HepG2 (cell line): ENCODE results near the gene ASTN2. TPM values are rescaled to one million over a fixed set of nuclear protein-coding genes. Genes with fewer than 3 reads are reported as not detected.

Experiments used
- ATAC-seq: fragments of 200-7000 bp; cut with Tn5 transposase; 3 replicates; pipeline ENCODE4 v1.9.1; 2020; ENCODE audit warnings: mild to moderate bottlenecking, moderate library complexity
- BruUV-seq: library from RNA; stranded (reverse); fragments of 400-500 nt; replicated peaks from 2 replicates; lab custom pipeline; 2021; lab: Mats Ljungman, UMichigan
- CTCF ChIA-PET: fragments of 300-600 bp; formaldehyde crosslinking; extraction: SDS; loops from one replicate; lab custom pipeline; 2021; ENCODE audit warnings: low total read pairs, inconsistent platforms, low intra/inter-chr PET ratio; lab: Yijun Ruan, JAX
- POLR2A ChIA-PET: fragments of 350-600 bp; sonication (Branson Sonifier 250); formaldehyde crosslinking; loops from one replicate; lab custom pipeline; 2020; ENCODE audit warnings: antibody characterized with exemption, inconsistent platforms; lab: Yijun Ruan, JAX
- DNase-seq: peaks from one replicate; pipeline ENCODE4 v3.0.0-alpha.2; 2015; ENCODE audit warnings: low spot score
- FAIRE-seq: peaks from 3 replicates; lab custom pipeline; 2011; peaks lifted over from hg19 to GRCh38; lab: Jason Lieb, UNC
- H2AFZ ChIP-seq: one replicate; pipeline ENCODE4 v1.6.1; 2011; ENCODE audit warnings: low read length, inconsistent platforms
- H3K27ac ChIP-seq: fragments of 300-600 bp; 3 replicates; pipeline ENCODE4 v1.8.0; 2011; ENCODE audit warnings: mixed run types, mild to moderate bottlenecking, mixed read lengths, low read length, inconsistent platforms; ENCODE audit not compliant: insufficient read depth; ENCODE audit errors: extremely low read length
- H3K27me3 ChIP-seq, 2 experiments: fragments of 200-600 bp in 1 of 2; 2 replicates in 1 of 2; 3 replicates in 1 of 2; pipeline versions ENCODE4 v1.6.0 to v1.8.0; 2011; ENCODE audit warnings: low read length in 2 of 2, mild to moderate bottlenecking in 2 of 2, moderate library complexity in 2 of 2, inconsistent platforms in 1 of 2; ENCODE audit not compliant: insufficient read depth in 2 of 2, control insufficient read depth in 1 of 2
- H3K36me3 ChIP-seq, 2 experiments: fragments of 200-600 bp in 1 of 2; replicated peaks in 1 of 2; 2 replicates in 1 of 2; 3 replicates in 1 of 2; pipeline versions ENCODE4 v1.5.1 to v1.8.0; 2011; ENCODE audit warnings: low read length in 2 of 2, inconsistent platforms in 1 of 2; ENCODE audit not compliant: insufficient read depth in 2 of 2, control insufficient read depth in 1 of 2
- H3K4me1 ChIP-seq: 2 replicates; pipeline ENCODE4 v1.5.1; 2012; ENCODE audit warnings: low read length, inconsistent platforms; ENCODE audit not compliant: insufficient read depth
- H3K4me2 ChIP-seq: 2 replicates; pipeline ENCODE4 v1.6.0; 2011; ENCODE audit warnings: low read depth, low read length, inconsistent platforms
- H3K4me3 ChIP-seq, 3 experiments: fragments of 200-600 bp in 1 of 3; sonication (generic), shearing (Covaris generic) in 1 of 3; replicated peaks in 1 of 3; 2 replicates each; pipeline ENCODE4 v1.5.1; 2011 to 2016; ENCODE audit warnings: low read length in 3 of 3, inconsistent platforms in 2 of 3, low read depth in 2 of 3, mild to moderate bottlenecking in 2 of 3, control low read depth in 1 of 3, mixed read lengths in 1 of 3; ENCODE audit not compliant: insufficient read depth in 1 of 3
- H3K79me2 ChIP-seq: one replicate; pipeline ENCODE4 v1.6.1; 2011; ENCODE audit warnings: low read length, inconsistent platforms; ENCODE audit not compliant: insufficient read depth
- H3K9ac ChIP-seq: 2 replicates; pipeline ENCODE4 v1.6.0; 2011; ENCODE audit warnings: mild to moderate bottlenecking, low read depth, low read length, inconsistent platforms; ENCODE audit not compliant: insufficient read depth
- H3K9me3 ChIP-seq: 2 replicates; pipeline ENCODE4 v1.5.1; 2012; ENCODE audit warnings: mild to moderate bottlenecking, low read length
- H4K20me1 ChIP-seq: 2 replicates; pipeline ENCODE4 v1.6.0; 2011; ENCODE audit warnings: inconsistent platforms, mild to moderate bottlenecking, low read length, moderate library complexity; ENCODE audit not compliant: insufficient read depth
- AGO1 ChIP-seq: fragments of 200-400 bp; formaldehyde crosslinking; IDR thresholded peaks from 2 replicates; pipeline ENCODE4 v1.6.1; 2017; ENCODE audit warnings: mild to moderate bottlenecking, low read depth, low read length, moderate library complexity; ENCODE audit not compliant: poor library complexity, severe bottlenecking
- CREB3 ChIP-seq: sonication (generic); formaldehyde crosslinking; IDR thresholded peaks from 2 replicates; pipeline ENCODE4 v1.5.0; 2020; ENCODE audit warnings: missing genetic modification reagents
- FOXP1 ChIP-seq, 2 experiments: fragments of 450-650 bp in 1 of 2; IDR thresholded peaks; 2 replicates each; pipeline ENCODE4 v1.6.1; 2017 to 2018; ENCODE audit warnings: antibody characterized with exemption in 1 of 2
- KDM5A ChIP-seq: fragments of 200-600 bp; sonication (generic); IDR thresholded peaks from 2 replicates; pipeline ENCODE4 v1.7.0; 2018; ENCODE audit warnings: antibody characterized with exemption, mild to moderate bottlenecking, low read length, borderline replicate concordance
- NFKBIZ ChIP-seq: IDR thresholded peaks from 2 replicates; pipeline ENCODE4 v1.6.1; 2018; ENCODE audit warnings: missing genetic modification reagents, missing compliant biosample characterization
- SYNCRIP ChIP-seq: fragments of 200-400 bp; formaldehyde crosslinking; IDR thresholded peaks from 2 replicates; pipeline ENCODE4 v1.6.1; 2018; ENCODE audit warnings: mild to moderate bottlenecking, low read depth, low read length; ENCODE audit not compliant: insufficient read depth
- TERF1 ChIP-seq: sonication (generic); formaldehyde crosslinking; IDR thresholded peaks from 2 replicates; pipeline ENCODE4 v1.8.0; 2022; ENCODE audit warnings: mild to moderate bottlenecking, missing genetic modification reagents, moderate library complexity
- ZFP41 ChIP-seq: sonication (generic); formaldehyde crosslinking; IDR thresholded peaks from 2 replicates; pipeline ENCODE4 v1.4.0; 2020; ENCODE audit warnings: mild to moderate bottlenecking, missing genetic modification reagents, borderline replicate concordance
- ZMAT3 ChIP-seq: sonication (generic); formaldehyde crosslinking; conservative IDR thresholded peaks from 2 replicates; pipeline ENCODE4 v1.7.0; 2021; ENCODE audit warnings: missing genetic modification reagents
- ZNF468 ChIP-seq: sonication (generic); formaldehyde crosslinking; IDR thresholded peaks from 2 replicates; pipeline ENCODE4 v1.8.0; 2022; ENCODE audit warnings: mild to moderate bottlenecking, moderate library complexity, missing genetic modification reagents
- WGBS: methylation state at CpG from one replicate; pipeline ENCODE4 v1.1.6; 2017; ENCODE audit warnings: low lambda C conversion rate; 5-methylcytosine and 5-hydroxymethylcytosine counted together
- in situ Hi-C: cut with HindIII; loops from 2 replicates; pipeline ENCODE4 v1.10.0; 2017; ENCODE audit warnings: low pct_unique_long_range_greater_than_20kb; ENCODE audit not compliant: extremely low pct_ligation_motif_present
- intact Hi-C: fragments of 100-400 bp; cut with micrococcal nuclease; formaldehyde crosslinking; loops from one replicate; pipeline ENCODE4 v1.10.0; 2022; ENCODE audit not compliant: unreplicated experiment
- polyA plus RNA-seq, 8 experiments: library from polyadenylated mRNA; depleted of rRNA in 3 of 8; stranded (reverse) in 7 of 8; unstranded in 1 of 8; fragments of >200 nt; fragmentation: Illumina TruSeq in 4 of 8; extraction: Trizol in 4 of 8; gene quantifications; 2 replicates each; pipeline versions ENCODE4 v1.2.1 to v1.2.3, GENCODE V29; 2011 to 2016; ENCODE audit warnings: low read depth in 4 of 8, missing spikeins in 1 of 8, mixed read lengths in 1 of 8; ENCODE audit not compliant: insufficient read depth in 1 of 8
- total RNA-seq, 5 experiments: library from RNA; depleted of rRNA; stranded (reverse); fragments of >200 nt; fragmentation: Illumina TruSeq; extraction: Trizol; gene quantifications; 2 replicates each; pipeline ENCODE4 v1.2.3, GENCODE V29; 2016; ENCODE audit warnings: low read depth in 1 of 5
- TF ChIP-seq, protein P1 (sequence below): sonication (generic); formaldehyde crosslinking; IDR thresholded peaks from 2 replicates; pipeline ENCODE4 v1.5.1; 2020; ENCODE audit warnings: mild to moderate bottlenecking, missing genetic modification reagents, borderline replicate concordance
- TF ChIP-seq, protein P2 (sequence below): IDR thresholded peaks from 2 replicates; pipeline ENCODE4 v1.4.0; 2020; ENCODE audit warnings: mild to moderate bottlenecking, missing genetic modification reagents

Gene ASTN2
- total and polyA plus RNA-seq, 2 of the 13 experiments (the other 11 are each of a cell fraction or from before 2014, with no cell fraction given) = 5.2 to 13.5 TPM

GRCh38 chr9:117189121-117189520, 225.7 kb downstream of the ASTN2 start (continued):
- TF ChIP-seq FOXP1 (IDR thresholded peaks at IDR 0.05) = no peak
- no peak for TF ChIP-seq FOXP1 (CRISPR knock-in tag; IDR thresholded peaks at IDR 0.05)
- TF ChIP-seq ZMAT3 (CRISPR knock-in tag) = no peak
- TF ChIP-seq, protein P1, sequence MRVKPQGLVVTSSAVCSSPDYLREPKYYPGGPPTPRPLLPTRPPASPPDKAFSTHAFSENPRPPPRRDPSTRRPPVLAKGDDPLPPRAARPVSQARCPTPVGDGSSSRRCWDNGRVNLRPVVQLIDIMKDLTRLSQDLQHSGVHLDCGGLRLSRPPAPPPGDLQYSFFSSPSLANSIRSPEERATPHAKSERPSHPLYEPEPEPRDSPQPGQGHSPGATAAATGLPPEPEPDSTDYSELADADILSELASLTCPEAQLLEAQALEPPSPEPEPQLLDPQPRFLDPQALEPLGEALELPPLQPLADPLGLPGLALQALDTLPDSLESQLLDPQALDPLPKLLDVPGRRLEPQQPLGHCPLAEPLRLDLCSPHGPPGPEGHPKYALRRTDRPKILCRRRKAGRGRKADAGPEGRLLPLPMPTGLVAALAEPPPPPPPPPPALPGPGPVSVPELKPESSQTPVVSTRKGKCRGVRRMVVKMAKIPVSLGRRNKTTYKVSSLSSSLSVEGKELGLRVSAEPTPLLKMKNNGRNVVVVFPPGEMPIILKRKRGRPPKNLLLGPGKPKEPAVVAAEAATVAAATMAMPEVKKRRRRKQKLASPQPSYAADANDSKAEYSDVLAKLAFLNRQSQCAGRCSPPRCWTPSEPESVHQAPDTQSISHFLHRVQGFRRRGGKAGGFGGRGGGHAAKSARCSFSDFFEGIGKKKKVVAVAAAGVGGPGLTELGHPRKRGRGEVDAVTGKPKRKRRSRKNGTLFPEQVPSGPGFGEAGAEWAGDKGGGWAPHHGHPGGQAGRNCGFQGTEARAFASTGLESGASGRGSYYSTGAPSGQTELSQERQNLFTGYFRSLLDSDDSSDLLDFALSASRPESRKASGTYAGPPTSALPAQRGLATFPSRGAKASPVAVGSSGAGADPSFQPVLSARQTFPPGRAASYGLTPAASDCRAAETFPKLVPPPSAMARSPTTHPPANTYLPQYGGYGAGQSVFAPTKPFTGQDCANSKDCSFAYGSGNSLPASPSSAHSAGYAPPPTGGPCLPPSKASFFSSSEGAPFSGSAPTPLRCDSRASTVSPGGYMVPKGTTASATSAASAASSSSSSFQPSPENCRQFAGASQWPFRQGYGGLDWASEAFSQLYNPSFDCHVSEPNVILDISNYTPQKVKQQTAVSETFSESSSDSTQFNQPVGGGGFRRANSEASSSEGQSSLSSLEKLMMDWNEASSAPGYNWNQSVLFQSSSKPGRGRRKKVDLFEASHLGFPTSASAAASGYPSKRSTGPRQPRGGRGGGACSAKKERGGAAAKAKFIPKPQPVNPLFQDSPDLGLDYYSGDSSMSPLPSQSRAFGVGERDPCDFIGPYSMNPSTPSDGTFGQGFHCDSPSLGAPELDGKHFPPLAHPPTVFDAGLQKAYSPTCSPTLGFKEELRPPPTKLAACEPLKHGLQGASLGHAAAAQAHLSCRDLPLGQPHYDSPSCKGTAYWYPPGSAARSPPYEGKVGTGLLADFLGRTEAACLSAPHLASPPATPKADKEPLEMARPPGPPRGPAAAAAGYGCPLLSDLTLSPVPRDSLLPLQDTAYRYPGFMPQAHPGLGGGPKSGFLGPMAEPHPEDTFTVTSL (CRISPR knock-in tag) = no peak
- TF ChIP-seq AGO1 = no peak
- no peak for TF ChIP-seq SYNCRIP
- TF ChIP-seq NFKBIZ (CRISPR knock-in tag) = no peak

DNA sequence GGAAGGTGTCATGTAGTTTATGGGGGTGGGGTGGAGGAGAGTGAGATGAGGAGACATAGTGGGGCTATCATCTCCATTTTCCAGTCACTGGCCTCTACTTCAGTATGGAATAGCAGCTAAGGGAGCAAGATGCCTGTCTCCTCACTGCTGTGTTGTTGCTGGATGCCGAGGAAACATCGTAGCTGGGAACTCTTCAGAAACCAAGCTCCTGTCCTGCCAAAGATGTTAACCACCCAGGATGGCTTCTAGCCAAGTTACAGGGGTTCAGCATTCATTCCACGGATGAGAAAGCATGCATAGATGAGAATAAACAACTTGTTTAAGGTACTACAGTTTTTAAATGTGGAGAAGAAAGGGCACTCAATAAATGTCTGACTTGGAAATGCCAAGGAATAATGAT, 226.5 kb downstream of the ASTN2 start:
- no peak overlapping the region for H2AFZ ChIP-seq
- POLR2A ChIA-PET = no interaction called here
- H4K20me1 ChIP-seq = no peaks in the 10 kb centered on the region
- no peaks in the 10 kb centered on the region for H3K36me3 ChIP-seq
- H3K27ac ChIP-seq = no peak overlapping the region
- DNase-seq (no peak), ATAC-seq (no peak), FAIRE-seq (no peak)
- H3K79me2 ChIP-seq = no peaks in the 10 kb centered on the region
- H3K9me3 ChIP-seq = no peaks in the 10 kb centered on the region
- CTCF ChIA-PET = no interaction called here
- no peak overlapping the region for H3K4me3 ChIP-seq
- in situ Hi-C loops (no loop called here), intact Hi-C loops (no loop called here)
- no peaks in the 10 kb centered on the region for H3K27me3 ChIP-seq
- H3K4me2 ChIP-seq = no peak overlapping the region
- no TSS peak for BruUV-seq
- H3K9ac ChIP-seq = no peak overlapping the region
- H3K4me1 ChIP-seq = no peaks in the 10 kb centered on the region
- WGBS = 61% methylated on average over 3 of the region's 3 CpGs
- no peak for TF ChIP-seq KDM5A
- TF ChIP-seq, protein P2, sequence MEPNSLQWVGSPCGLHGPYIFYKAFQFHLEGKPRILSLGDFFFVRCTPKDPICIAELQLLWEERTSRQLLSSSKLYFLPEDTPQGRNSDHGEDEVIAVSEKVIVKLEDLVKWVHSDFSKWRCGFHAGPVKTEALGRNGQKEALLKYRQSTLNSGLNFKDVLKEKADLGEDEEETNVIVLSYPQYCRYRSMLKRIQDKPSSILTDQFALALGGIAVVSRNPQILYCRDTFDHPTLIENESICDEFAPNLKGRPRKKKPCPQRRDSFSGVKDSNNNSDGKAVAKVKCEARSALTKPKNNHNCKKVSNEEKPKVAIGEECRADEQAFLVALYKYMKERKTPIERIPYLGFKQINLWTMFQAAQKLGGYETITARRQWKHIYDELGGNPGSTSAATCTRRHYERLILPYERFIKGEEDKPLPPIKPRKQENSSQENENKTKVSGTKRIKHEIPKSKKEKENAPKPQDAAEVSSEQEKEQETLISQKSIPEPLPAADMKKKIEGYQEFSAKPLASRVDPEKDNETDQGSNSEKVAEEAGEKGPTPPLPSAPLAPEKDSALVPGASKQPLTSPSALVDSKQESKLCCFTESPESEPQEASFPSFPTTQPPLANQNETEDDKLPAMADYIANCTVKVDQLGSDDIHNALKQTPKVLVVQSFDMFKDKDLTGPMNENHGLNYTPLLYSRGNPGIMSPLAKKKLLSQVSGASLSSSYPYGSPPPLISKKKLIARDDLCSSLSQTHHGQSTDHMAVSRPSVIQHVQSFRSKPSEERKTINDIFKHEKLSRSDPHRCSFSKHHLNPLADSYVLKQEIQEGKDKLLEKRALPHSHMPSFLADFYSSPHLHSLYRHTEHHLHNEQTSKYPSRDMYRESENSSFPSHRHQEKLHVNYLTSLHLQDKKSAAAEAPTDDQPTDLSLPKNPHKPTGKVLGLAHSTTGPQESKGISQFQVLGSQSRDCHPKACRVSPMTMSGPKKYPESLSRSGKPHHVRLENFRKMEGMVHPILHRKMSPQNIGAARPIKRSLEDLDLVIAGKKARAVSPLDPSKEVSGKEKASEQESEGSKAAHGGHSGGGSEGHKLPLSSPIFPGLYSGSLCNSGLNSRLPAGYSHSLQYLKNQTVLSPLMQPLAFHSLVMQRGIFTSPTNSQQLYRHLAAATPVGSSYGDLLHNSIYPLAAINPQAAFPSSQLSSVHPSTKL (CRISPR knock-in tag) = no peak
- no peak for TF ChIP-seq ZFP41 (CRISPR knock-in tag)
- TF ChIP-seq CREB3 (CRISPR knock-in tag) = no peak
- TF ChIP-seq TERF1 (CRISPR knock-in tag) = no peak
- TF ChIP-seq ZNF468 (CRISPR knock-in tag) = no peak
